ENCODE results near the gene CHSY3.

The CHSY3 gene

GRCh38 chr5:129904102-129904666 lies at the start of gene CHSY3:
CHSY3 (plus strand) TSS chr5:129904465.
- DNase-seq (ENCODE audit: low read depth in 2 of 2): peak in 1 of 2 donors; percentile 24

GRCh38 chr5:129856325-129856724 lies 47.9 kb upstream of the CHSY3 start:
- no peak for DNase-seq (ENCODE audit: low read depth in 2 of 2)

- DNase-seq (ENCODE audit: low read depth in 2 of 2): no peak
Measured at GRCh38 chr5:129857116-129857515, 47.1 kb upstream of the CHSY3 start.

- no peak for DNase-seq (ENCODE audit: low read depth in 2 of 2)
Measured at GRCh38 chr5:129858131-129858675, 46.1 kb upstream of the CHSY3 start.

- no peak for DNase-seq (ENCODE audit: low read depth in 2 of 2)
Measured at GRCh38 chr5:129884322-129884721, 19.9 kb upstream of the CHSY3 start.

GRCh38 chr5:129899454-129899853 lies 4.8 kb upstream of the CHSY3 start:
- no peak for DNase-seq (ENCODE audit: low read depth in 2 of 2)

- no peak for DNase-seq (ENCODE audit: low read depth in 2 of 2)
Measured at GRCh38 chr5:129902816-129903215, 1.4 kb upstream of the CHSY3 start.

GRCh38 chr5:129903466-129904101 lies 681 bp upstream of the CHSY3 start:
- DNase-seq (ENCODE audit: low read depth in 2 of 2): no peak

GRCh38 chr5:129904667-129905472 lies 605 bp downstream of the CHSY3 start:
- DNase-seq (ENCODE audit: low read depth in 2 of 2): no peak

- no peak for DNase-seq (ENCODE audit: low read depth in 2 of 2)
Measured at GRCh38 chr5:129905473-129906176, 1.4 kb downstream of the CHSY3 start.

- DNase-seq (ENCODE audit: low read depth in 2 of 2): no peak
Measured at GRCh38 chr5:129906177-129906887, 2.1 kb downstream of the CHSY3 start.

GRCh38 chr5:129909225-129909624 lies 5.0 kb downstream of the CHSY3 start:
- no peak for DNase-seq (ENCODE audit: low read depth in 2 of 2)

- no peak for DNase-seq (ENCODE audit: low read depth in 2 of 2)
Measured at GRCh38 chr5:129912601-129913255, 8.5 kb downstream of the CHSY3 start.

- DNase-seq (ENCODE audit: low read depth in 2 of 2): no peak
Measured at GRCh38 chr5:129915415-129915814, 11.2 kb downstream of the CHSY3 start.

- no peak for DNase-seq (ENCODE audit: low read depth in 2 of 2)
Measured at GRCh38 chr5:129917224-129917623, 13.0 kb downstream of the CHSY3 start.

GRCh38 chr5:129921204-129921603 lies 16.9 kb downstream of the CHSY3 start:
- no peak for DNase-seq (ENCODE audit: low read depth in 2 of 2)

GRCh38 chr5:129930221-129930620 lies 26.0 kb downstream of the CHSY3 start:
- DNase-seq (ENCODE audit: low read depth in 2 of 2): no peak

- no peak for DNase-seq (ENCODE audit: low read depth in 2 of 2)
Measured at GRCh38 chr5:129935626-129936025, 31.4 kb downstream of the CHSY3 start.

GRCh38 chr5:129938077-129938476 lies 33.8 kb downstream of the CHSY3 start:
- no peak for DNase-seq (ENCODE audit: low read depth in 2 of 2)

- DNase-seq (ENCODE audit: low read depth in 2 of 2): no peak
Measured at GRCh38 chr5:129943936-129944335, 39.7 kb downstream of the CHSY3 start.

GRCh38 chr5:129945028-129945427 lies 40.8 kb downstream of the CHSY3 start:
- DNase-seq (ENCODE audit: low read depth in 2 of 2): no peak

Data from stimulated activated CD8-positive, alpha-beta memory T cell treated with anti-CD3 and anti-CD28 coated beads, Interleukin-15, amount 100 ng/mL, for 48 hours (primary cell).